HFFc6 (cell line): ENCODE data around the gene GLI2. TPM values are rescaled to one million over a fixed set of nuclear protein-coding genes. Genes with fewer than 3 reads are reported as not detected.

ENCODE experiments used
- DNase-seq: peaks from one replicate; pipeline ENCODE4 v3.0.0-alpha.2; 2018
- H3K27ac Mint-ChIP-seq: 2 replicates; pipeline ENCODE4 v1.8.0; 2020; ENCODE audit warnings: mild to moderate bottlenecking, mixed read lengths
- H3K27me3 Mint-ChIP-seq: 2 replicates; pipeline ENCODE4 v1.8.0; 2021; ENCODE audit warnings: mild to moderate bottlenecking, moderate library complexity, mixed read lengths; ENCODE audit not compliant: insufficient read depth
- H3K36me3 Mint-ChIP-seq: 2 replicates; pipeline ENCODE4 v1.8.0; 2021; ENCODE audit warnings: low read depth, mixed read lengths
- H3K4me1 Mint-ChIP-seq: 2 replicates; pipeline ENCODE4 v1.8.0; 2020; ENCODE audit warnings: low read depth, mixed read lengths
- H3K4me3 Mint-ChIP-seq: 2 replicates; pipeline ENCODE4 v1.8.0; 2020; ENCODE audit warnings: mild to moderate bottlenecking, moderate library complexity, mixed read lengths
- H3K9me3 Mint-ChIP-seq: 2 replicates; pipeline ENCODE4 v1.8.0; 2020; ENCODE audit warnings: mild to moderate bottlenecking, mixed read lengths
- CTCF ChIP-seq: fragments of 200-600 bp; sonication (generic); IDR thresholded peaks from 2 replicates; pipeline ENCODE4 v1.5.0; 2021; ENCODE audit warnings: antibody characterized with exemption, mild to moderate bottlenecking
- total RNA-seq, 6 experiments: library from RNA; stranded (reverse); fragmentation: NEBNext Ultra II Directional; extraction: Animal tissue kit (Norgen Biotek cat#: 25700); gene quantifications; 2 replicates in 1 of 6; 3 replicates in 5 of 6; pipeline ENCODE4 v1.2.3, GENCODE V29; 2021

The GLI2 gene
- total RNA-seq, 6 experiments from 2014 or later = 40.2 to 46.1 (median 41.9) TPM

- Mint-ChIP-seq H3K4me1 (peaks cover 81% of the 10 kb centered on the region), H3K27ac (peak overlapping the region; percentile 93), H3K9me3 (no peaks in the 10 kb centered on the region), H3K27me3 (peaks cover 3% of the 10 kb centered on the region), H3K36me3 (peaks cover 4% of the 10 kb centered on the region), H3K4me3 (peak overlapping the region; percentile 77)
- peak; percentile 96 for DNase-seq
- TF ChIP-seq CTCF = no peak
Measured at GRCh38 chr2:120771111-120771780, 35.6 kb downstream of the GLI2 start.

GRCh38 chr2:120771781-120772208 is 36.1 kb downstream of the GLI2 start:
- Mint-ChIP-seq H3K36me3 (peaks cover 4% of the 10 kb centered on the region), H3K4me3 (peak overlapping the region; percentile 77), H3K27ac (peak overlapping the region; percentile 93), H3K4me1 (peaks cover 75% of the 10 kb centered on the region), H3K27me3 (peaks cover 6% of the 10 kb centered on the region), H3K9me3 (no peaks in the 10 kb centered on the region)
- no peak for TF ChIP-seq CTCF
- no peak for DNase-seq

GRCh38 chr2:120772261-120772660 is 36.6 kb downstream of the GLI2 start:
- Mint-ChIP-seq H3K27me3 (peaks cover 6% of the 10 kb centered on the region), H3K27ac (peak overlapping the region; percentile 93), H3K36me3 (peaks cover 4% of the 10 kb centered on the region), H3K4me1 (peaks cover 71% of the 10 kb centered on the region), H3K4me3 (peak overlapping the region; percentile 77), H3K9me3 (no peaks in the 10 kb centered on the region)
- TF ChIP-seq CTCF = no peak; the same call in 1 of the 2 replicates
- peak; percentile 28 for DNase-seq

GRCh38 chr2:120773186-120773800 is 37.6 kb downstream of the GLI2 start:
- Mint-ChIP-seq H3K36me3 (peaks cover 4% of the 10 kb centered on the region), H3K9me3 (no peaks in the 10 kb centered on the region), H3K4me1 (peaks cover 63% of the 10 kb centered on the region)

GRCh38 chr2:120774557-120775160 is 39.0 kb downstream of the GLI2 start:
- DNase-seq = peak; percentile 32
- Mint-ChIP-seq H3K27me3 (peaks cover 3% of the 10 kb centered on the region), H3K27ac (peak overlapping the region; percentile 69)

More at GRCh38 chr2:120773186-120773800, 37.6 kb downstream of the GLI2 start:
- peaks cover 6% of the 10 kb centered on the region for H3K27me3 Mint-ChIP-seq
- DNase-seq = no peak
- TF ChIP-seq CTCF = no peak
- H3K4me3 Mint-ChIP-seq = 0 out of 2 replicates have a peak overlapping the region, but pooled peaks have one; percentile 77
- peak overlapping the region; percentile 93 for H3K27ac Mint-ChIP-seq

More at GRCh38 chr2:120774557-120775160, 39.0 kb downstream of the GLI2 start:
- Mint-ChIP-seq H3K9me3 (no peaks in the 10 kb centered on the region), H3K4me3 (no peak overlapping the region; the same call in 1 of the 2 replicates), H3K4me1 (peaks cover 50% of the 10 kb centered on the region), H3K36me3 (peaks cover 2% of the 10 kb centered on the region)
- no peak for TF ChIP-seq CTCF
